ENCODE measurements around the gene CATSPER2. TPM values are rescaled to one million over a fixed set of nuclear protein-coding genes. Genes with fewer than 3 reads are reported as not detected.

CATSPER2 gene
- 0.85 and 3.6 TPM in 2 replicates for total RNA-seq

DNA sequence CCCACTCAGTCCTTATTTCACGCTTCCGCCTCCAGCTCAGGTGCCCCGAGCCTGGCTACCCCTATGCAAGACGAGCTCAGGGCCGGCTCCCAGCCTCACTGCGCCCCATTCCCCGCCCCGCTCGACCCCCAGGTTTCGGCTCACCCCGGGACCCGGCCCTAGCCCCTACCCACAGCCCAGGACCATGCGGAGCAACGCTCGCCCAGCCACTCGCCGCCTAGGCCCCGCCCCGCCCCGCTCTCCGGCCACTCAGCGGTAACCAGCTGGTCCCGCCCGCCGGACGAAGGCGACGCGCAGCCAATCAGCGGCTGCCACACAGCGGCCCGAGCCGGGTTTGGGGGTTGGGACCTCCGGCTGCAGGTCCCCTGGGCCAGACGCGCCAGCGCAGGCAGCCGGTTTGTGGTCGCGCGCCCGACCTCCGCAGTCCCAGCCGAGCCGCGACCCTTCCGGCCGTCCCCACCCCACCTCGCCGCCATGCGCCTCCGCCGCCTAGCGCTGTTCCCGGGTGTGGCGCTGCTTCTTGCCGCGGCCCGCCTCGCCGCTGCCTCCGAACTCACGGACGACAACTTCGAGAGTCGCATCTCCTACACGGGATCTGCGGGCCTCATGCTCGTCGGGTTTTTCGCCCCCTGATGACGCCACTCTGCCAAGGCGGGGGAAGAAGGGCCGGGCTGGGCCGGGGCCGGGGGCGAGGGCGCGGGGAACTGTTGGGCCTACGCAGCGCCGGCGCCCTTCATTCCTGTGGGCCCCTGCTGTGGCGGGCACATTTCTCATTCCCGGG lies at the start of gene CATSPER2:
CATSPER2 (minus strand) TSS at position 196 of the 781 bp plus-strand sequence. CDS start 783 bp downstream, outside the sequence.

GRCh38 chr15:43693148-43694022 lies 44.7 kb upstream of the CATSPER2 start, which contains the start of gene CKMT1A:
Gene CKMT1A (plus strand): TSS chr15:43693859. CDS start chr15:43694051, 192 bp downstream.

DNA sequence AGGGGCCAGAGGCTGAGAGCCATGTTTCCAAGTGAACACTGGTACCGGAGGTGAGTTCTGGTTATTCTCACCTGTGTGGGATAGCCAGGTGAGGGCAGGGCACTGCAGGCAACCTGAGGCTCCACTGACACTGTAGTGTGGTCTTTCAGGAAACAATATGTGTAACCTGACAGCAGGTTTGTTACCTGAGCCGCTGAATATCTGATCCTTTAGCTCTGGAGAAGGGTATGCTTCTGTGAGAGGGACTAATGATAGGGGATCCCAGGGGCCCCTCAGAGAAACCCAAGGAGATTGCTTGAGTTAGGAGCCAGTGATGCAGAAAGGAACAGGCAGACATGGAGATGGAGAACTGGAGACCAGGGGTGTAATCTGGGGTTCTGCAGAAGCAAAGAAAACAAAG lies 29.9 kb downstream of the CATSPER2 start, which contains the start of gene STRC:
STRC (minus strand) TSS at position 101 of the 400 bp plus-strand sequence; CDS start at position 23, 78 bp downstream.

GRCh38 chr15:43593328-43594190 lies 55.1 kb downstream of the CATSPER2 start, which contains the start of gene CKMT1B:
Gene CKMT1B (plus strand): TSS chr15:43594027. CDS start chr15:43594219, 192 bp downstream.

DNA sequence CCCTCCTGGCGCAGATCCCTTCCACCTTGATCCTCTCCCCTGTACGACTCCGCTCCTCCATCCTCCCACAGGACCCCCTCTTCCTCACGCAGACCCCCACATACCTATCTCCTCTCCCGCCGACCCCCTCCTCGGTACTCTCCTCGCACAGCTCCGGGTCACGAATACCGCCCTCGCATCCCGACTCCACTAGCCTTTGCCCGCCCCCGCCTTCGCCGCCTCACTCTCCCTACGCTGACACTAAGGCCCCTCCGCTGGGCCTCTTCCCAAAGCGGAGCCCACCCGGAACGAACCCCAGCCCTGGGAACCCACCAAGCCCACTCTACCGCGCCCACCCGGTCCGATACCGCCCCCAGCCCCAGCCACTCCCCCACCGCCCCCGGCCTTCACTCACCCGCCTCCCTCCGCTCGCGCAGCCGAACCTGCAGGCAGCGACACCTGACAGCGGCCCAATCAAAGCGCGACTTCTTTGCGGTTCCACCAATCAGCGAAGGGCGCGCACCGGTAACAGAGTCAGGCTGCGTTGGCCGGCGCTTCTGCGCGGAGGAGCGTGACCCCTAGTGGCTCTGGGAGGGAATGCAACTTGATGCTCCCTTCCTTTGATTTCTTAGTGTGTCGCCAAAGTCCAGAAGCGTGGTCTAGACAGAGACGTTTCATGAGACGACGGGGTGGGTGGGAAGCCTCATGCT lies 58.7 kb downstream of the CATSPER2 start, which contains the start of gene PPIP5K1:
PPIP5K1 (minus strand) TSS at position 431 of the 689 bp plus-strand sequence. CDS start 5,704 bp downstream, outside the sequence.

Other genes starting within 250 kb of the CATSPER2 start
- gene TP53BP1, start 155.7 kb downstream of the CATSPER2 start, total RNA-seq = 28.0 and 31.1 TPM in 2 replicates
- gene MAP1A, start 131.2 kb downstream of the CATSPER2 start, total RNA-seq = 0.21 and 0.24 TPM in 2 replicates
- gene PPIP5K1, start 58.6 kb downstream of the CATSPER2 start, total RNA-seq = 29.4 and 67.8 TPM in 2 replicates
- 10.4 and 11.8 TPM in 2 replicates for gene CKMT1B, start 54.8 kb downstream of the CATSPER2 start, total RNA-seq
- gene STRC, start 30.0 kb downstream of the CATSPER2 start, total RNA-seq = 0.43 and 0.72 TPM in 2 replicates
- 17.3 and 47.0 TPM in 2 replicates for gene CKMT1A, start 45.0 kb upstream of the CATSPER2 start, total RNA-seq
- 117 and 120 TPM in 2 replicates for gene PDIA3, start 97.6 kb upstream of the CATSPER2 start, total RNA-seq
- 23.6 and 27.3 TPM in 2 replicates for gene ELL3, start 128.1 kb upstream of the CATSPER2 start, total RNA-seq
- gene SERF2, start 143.5 kb upstream of the CATSPER2 start, total RNA-seq = 341 and 741 TPM in 2 replicates
- gene SERINC4, start 151.4 kb upstream of the CATSPER2 start, total RNA-seq = not detected in 2 replicates
- 1.7 and 2.4 TPM in 2 replicates for gene HYPK, start 151.8 kb upstream of the CATSPER2 start, total RNA-seq
- 16.4 and 23.9 TPM in 2 replicates for gene MFAP1, start 175.8 kb upstream of the CATSPER2 start, total RNA-seq
- 3.6 and 7.5 TPM in 2 replicates for gene WDR76, start 178.2 kb upstream of the CATSPER2 start, total RNA-seq